Measurements from ENCODE around the gene UTF1.

Gene UTF1

GRCh38 chr10:133278577-133279265, 48.7 kb downstream of the UTF1 start:
- Histone ChIP-seq H3K36me3 (replicated peaks) (peaks cover 29% of the 10 kb centered on the region), H3K4me1 (no peaks in the 10 kb centered on the region), H3K4me3 (no peak overlapping the region), H3K9me3 (no peaks in the 10 kb centered on the region), H3K27me3 (ENCODE audit: low read depth) (no peaks in the 10 kb centered on the region)
- DNase-seq (ENCODE audit: low spot score in 2 of 2), result no peak
- in situ Hi-C loops (cut with MboI; ENCODE audit: low sequenced_read_pairs), result no loop called here

GRCh38 chr10:133279326-133280226, 49.6 kb downstream of the UTF1 start:
- H3K4me1 ChIP-seq, result no peaks in the 10 kb centered on the region
- DNase-seq (ENCODE audit: low spot score in 2 of 2), result no peak
- H3K36me3 ChIP-seq (replicated peaks), result peaks cover 37% of the 10 kb centered on the region
- no peaks in the 10 kb centered on the region for H3K9me3 ChIP-seq
- in situ Hi-C loops (cut with MboI; ENCODE audit: low sequenced_read_pairs), result no loop called here
- H3K27me3 ChIP-seq (ENCODE audit: low read depth), result no peaks in the 10 kb centered on the region
- no peak overlapping the region for H3K4me3 ChIP-seq

GRCh38 chr10:133280391-133281059, 50.5 kb downstream of the UTF1 start:
- in situ Hi-C loops (cut with MboI; ENCODE audit: low sequenced_read_pairs), result no loop called here
- Histone ChIP-seq H3K4me3 (no peak overlapping the region), H3K27me3 (ENCODE audit: low read depth) (no peaks in the 10 kb centered on the region), H3K4me1 (no peaks in the 10 kb centered on the region), H3K9me3 (no peaks in the 10 kb centered on the region), H3K36me3 (replicated peaks) (peaks cover 47% of the 10 kb centered on the region)
- DNase-seq (ENCODE audit: low spot score in 2 of 2), result no peak

- Histone ChIP-seq H3K9me3 (no peaks in the 10 kb centered on the region), H3K36me3 (replicated peaks) (peaks cover 50% of the 10 kb centered on the region), H3K4me3 (no peak overlapping the region), H3K27me3 (ENCODE audit: low read depth) (no peaks in the 10 kb centered on the region), H3K4me1 (no peaks in the 10 kb centered on the region)
- DNase-seq (ENCODE audit: low spot score in 2 of 2), result no peak
- in situ Hi-C loops (cut with MboI; ENCODE audit: low sequenced_read_pairs), result no loop called here
Observed at GRCh38 chr10:133281084-133281483, 51.1 kb downstream of the UTF1 start.
